Fibroblast of pulmonary artery (primary cell): ENCODE results near the gene CEACAM21.

Experiments used
- DNase-seq: peaks from one replicate; pipeline ENCODE4 v3.0.0-alpha.2; 2010; ENCODE audit warnings: low read depth
- H3K4me3 ChIP-seq: replicated peaks from 2 replicates; pipeline ENCODE4 v1.5.1; 2011; ENCODE audit warnings: low read depth, mild to moderate bottlenecking, control low read depth, low read length, moderate library complexity
- CTCF ChIP-seq: IDR thresholded peaks from 2 replicates; pipeline ENCODE4 v1.5.1; 2011; ENCODE audit warnings: mild to moderate bottlenecking, control low read depth, low read length, inconsistent platforms; ENCODE audit errors: missing control alignments

Gene CEACAM21

GRCh38 chr19:41627966-41628675 is 52.2 kb downstream of the CEACAM21 start:
- H3K4me3 ChIP-seq = no peak overlapping the region
- no peak for TF ChIP-seq CTCF
- DNase-seq = no peak
